ENCODE results near the gene PARP3. TPM values are rescaled to one million over a fixed set of nuclear protein-coding genes. Genes with fewer than 3 reads are reported as not detected.

PARP3 gene
- total RNA-seq, 4 donors from 2014 or later = 10.9 to 19.0 (median 11.4) TPM

DNA sequence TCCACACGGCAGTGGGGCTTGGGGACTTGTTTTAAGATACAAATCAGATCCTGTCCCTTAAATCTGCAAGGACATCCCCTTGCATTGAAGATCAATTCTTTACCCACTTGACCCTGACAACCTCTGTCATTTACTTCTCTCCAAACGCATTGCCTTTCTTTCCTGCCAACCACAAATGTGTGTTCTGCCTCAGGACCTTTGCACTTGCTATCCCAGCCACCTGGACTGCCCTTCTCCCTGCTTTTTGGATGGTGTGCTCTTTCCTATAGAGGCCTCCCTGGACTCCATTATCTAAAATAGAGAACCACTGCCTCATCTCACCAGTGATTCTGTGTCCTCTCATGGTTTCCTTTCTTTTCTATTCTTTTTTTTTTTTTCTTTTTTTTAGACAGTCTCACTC lies 55.0 kb downstream of the PARP3 start:
- Histone ChIP-seq H3K9me3 (no peaks in the 10 kb centered on the region), H3K27me3 (no peaks in the 10 kb centered on the region), H3K27ac (no peak overlapping the region), H3K4me3 (no peak overlapping the region), H3K4me1 (peaks cover 20 to 26% of the 10 kb centered on the region in 2 donors), H3K36me3 (peaks cover 0 to 24% of the 10 kb centered on the region in 2 donors)
- no peak for TF ChIP-seq POLR2A (IDR thresholded peaks at IDR 0.05)
- TF ChIP-seq, protein P1, sequence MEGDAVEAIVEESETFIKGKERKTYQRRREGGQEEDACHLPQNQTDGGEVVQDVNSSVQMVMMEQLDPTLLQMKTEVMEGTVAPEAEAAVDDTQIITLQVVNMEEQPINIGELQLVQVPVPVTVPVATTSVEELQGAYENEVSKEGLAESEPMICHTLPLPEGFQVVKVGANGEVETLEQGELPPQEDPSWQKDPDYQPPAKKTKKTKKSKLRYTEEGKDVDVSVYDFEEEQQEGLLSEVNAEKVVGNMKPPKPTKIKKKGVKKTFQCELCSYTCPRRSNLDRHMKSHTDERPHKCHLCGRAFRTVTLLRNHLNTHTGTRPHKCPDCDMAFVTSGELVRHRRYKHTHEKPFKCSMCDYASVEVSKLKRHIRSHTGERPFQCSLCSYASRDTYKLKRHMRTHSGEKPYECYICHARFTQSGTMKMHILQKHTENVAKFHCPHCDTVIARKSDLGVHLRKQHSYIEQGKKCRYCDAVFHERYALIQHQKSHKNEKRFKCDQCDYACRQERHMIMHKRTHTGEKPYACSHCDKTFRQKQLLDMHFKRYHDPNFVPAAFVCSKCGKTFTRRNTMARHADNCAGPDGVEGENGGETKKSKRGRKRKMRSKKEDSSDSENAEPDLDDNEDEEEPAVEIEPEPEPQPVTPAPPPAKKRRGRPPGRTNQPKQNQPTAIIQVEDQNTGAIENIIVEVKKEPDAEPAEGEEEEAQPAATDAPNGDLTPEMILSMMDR (IDR thresholded peaks at IDR 0.05 in 4 of 5, conservative IDR thresholded peaks at IDR 0.05 in 1 of 5) = no peak
- intact Hi-C loops (cut with DNase I; ENCODE audit: low total_unique reads) (loop anchor here (5.0 kb wide), 1 partner anchor 75 kb away; no protein-coding TSS in a partner anchor), in situ Hi-C loops (cut with MboI; ENCODE audit: low sequenced_read_pairs in 4 of 4) (loop anchor here in 2 of 4 donors (10.0 kb wide), 1 partner anchor 52 kb away; the partner anchor contains the start of genes PARP3 (in 2 of the 2) and RRP9 (in 2 of the 2))
- DNase-seq = no peak
- ATAC-seq = no peak

DNA sequence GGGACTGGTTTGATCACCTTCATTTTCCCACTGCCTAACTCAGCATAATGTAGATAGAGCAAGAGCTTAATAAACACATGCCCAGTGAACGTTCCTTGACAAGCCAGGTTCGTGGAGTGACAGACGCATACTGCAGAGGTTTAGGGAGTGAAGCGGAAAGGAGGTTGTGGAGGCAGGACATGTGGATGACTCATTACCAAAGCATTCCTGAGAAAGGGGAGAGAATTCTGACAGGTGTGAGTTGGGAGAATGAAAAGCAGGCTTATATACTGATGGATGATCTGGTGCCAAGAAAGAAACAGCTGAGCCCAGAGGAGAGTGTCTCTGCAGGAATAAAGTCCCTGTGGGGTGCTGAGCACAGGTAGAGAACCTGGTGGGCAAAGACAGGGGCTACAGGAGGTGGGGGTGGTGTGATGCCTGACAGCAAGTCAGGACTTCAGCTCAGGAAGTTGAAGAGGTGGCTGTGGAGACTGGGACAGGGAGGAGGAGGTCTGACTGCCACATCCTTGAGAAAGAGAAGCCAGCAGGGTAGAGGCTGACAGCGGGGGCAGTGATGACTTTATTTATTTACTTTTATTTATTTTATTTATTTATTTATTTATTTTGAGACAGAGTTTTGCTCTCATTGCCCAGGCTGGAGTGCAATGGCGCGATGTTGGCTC lies 55.9 kb downstream of the PARP3 start:
- intact Hi-C loops (cut with DNase I; ENCODE audit: low total_unique reads) (loop anchor here (5.0 kb wide), 1 partner anchor 74 kb away; no protein-coding TSS in a partner anchor), in situ Hi-C loops (cut with MboI; ENCODE audit: low sequenced_read_pairs in 4 of 4) (loop anchor here in 2 of 4 donors (10.0 kb wide), 1 partner anchor 53 kb away; the partner anchor contains the start of genes PARP3 (in 2 of the 2) and RRP9 (in 2 of the 2))
- Histone ChIP-seq H3K9me3 (no peaks in the 10 kb centered on the region), H3K27me3 (no peaks in the 10 kb centered on the region), H3K4me1 (peaks cover 20% of the 10 kb centered on the region in 2 donors), H3K4me3 (no peak overlapping the region), H3K36me3 (peaks cover 0 to 18% of the 10 kb centered on the region in 2 donors), H3K27ac (no peak overlapping the region)
- TF ChIP-seq POLR2A (IDR thresholded peaks at IDR 0.05) = no peak
- TF ChIP-seq, protein P1 (IDR thresholded peaks at IDR 0.05 in 4 of 5, conservative IDR thresholded peaks at IDR 0.05 in 1 of 5) = no peak
- no peak for ATAC-seq
- DNase-seq = no peak

Other genes with a start within 250 kb of the PARP3 start
- gene GRM2, start 235.3 kb upstream of the PARP3 start, total RNA-seq = under 1 TPM in 2 of 4 donors, not detected in 2; 0.18 to 0.20 TPM
- not detected for gene IQCF6, start 163.1 kb upstream of the PARP3 start, total RNA-seq
- gene IQCF2, start 80.7 kb upstream of the PARP3 start, total RNA-seq = not detected
- not detected for gene IQCF5, start 66.8 kb upstream of the PARP3 start, total RNA-seq
- gene IQCF1, start 39.0 kb upstream of the PARP3 start, total RNA-seq = not detected
- 10 to 100 TPM; 19.2 to 25.9 (median 24.9) TPM for gene RRP9, start 459 bp upstream of the PARP3 start, total RNA-seq
- 1 to 10 TPM in 1 of 4 donors, under 1 TPM in 3; 0.18 to 2.5 (median 0.37) TPM for gene GPR62, start 13.0 kb downstream of the PARP3 start, total RNA-seq
- 100 to 1,000 TPM; 184 to 320 (median 199) TPM for gene PCBP4, start 25.1 kb downstream of the PARP3 start, total RNA-seq
- 10 to 100 TPM; 11.2 to 21.0 (median 17.2) TPM for gene ABHD14B, start 31.7 kb downstream of the PARP3 start, total RNA-seq
- gene ABHD14A, start 32.7 kb downstream of the PARP3 start, total RNA-seq = 10 to 100 TPM in 3 of 4 donors, 1 to 10 TPM in 1; 8.7 to 37.9 (median 29.9) TPM
- gene ACY1, start 41.2 kb downstream of the PARP3 start, total RNA-seq = 10 to 100 TPM; 33.5 to 79.3 (median 43.2) TPM
- 1,000 to 10,000 TPM; 1,885 to 2,483 (median 2,154) TPM for gene RPL29, start 53.5 kb downstream of the PARP3 start, total RNA-seq
- 10 to 100 TPM; 14.0 to 39.7 (median 26.3) TPM for gene DUSP7, start 114.2 kb downstream of the PARP3 start, total RNA-seq
- 1 to 10 TPM in 1 of 4 donors, under 1 TPM in 3; 0.51 to 3.2 (median 0.81) TPM for gene POC1A, start 212.1 kb downstream of the PARP3 start, total RNA-seq

All from gastrocnemius medialis (tissue), 4 donors.